Measurements from ENCODE around the gene PLXNC1.

- no peak for TF ChIP-seq STAT6 (CRISPR knock-in tag; IDR thresholded peaks at IDR 0.05)
- no peak for TF ChIP-seq CTCF (IDR thresholded peaks at IDR 0.05 in 2 of 3, conservative IDR thresholded peaks at IDR 0.05 in 1 of 3; ENCODE audit: insufficient read depth in 2 of 3, low read depth in 1 of 3, low read length in 3 of 3)
- no peak for TF ChIP-seq RNF2 (IDR thresholded peaks at IDR 0.05)
- TF ChIP-seq SMAD4 (CRISPR knock-in tag; conservative IDR thresholded peaks at IDR 0.05) = no peak
- no peak for TF ChIP-seq EZH2 (IDR thresholded peaks at IDR 0.05; ENCODE audit: borderline replicate concordance, low read depth, low read length)
- no peak for TF ChIP-seq CHD1 (IDR thresholded peaks at IDR 0.05; ENCODE audit: low read length)
- no peak for TF ChIP-seq PHF20 (IDR thresholded peaks at IDR 0.05; ENCODE audit: partially characterized antibody)
- TF ChIP-seq SMARCA5 (IDR thresholded peaks at IDR 0.05) = no peak
- no peak for TF ChIP-seq RBM25 (IDR thresholded peaks at IDR 0.05; ENCODE audit: low read depth, low read length, severe bottlenecking)
- TF ChIP-seq ZNF740 (CRISPR knock-in tag; IDR thresholded peaks at IDR 0.05) = no peak
- no peak for TF ChIP-seq ZNF740 (tag; IDR thresholded peaks at IDR 0.05)
- TF ChIP-seq HMG20A (CRISPR knock-in tag; conservative IDR thresholded peaks at IDR 0.05) = no peak
- no peak for TF ChIP-seq POLR2A (conservative IDR thresholded peaks at IDR 0.05)
- no peak for TF ChIP-seq FOXJ3 (CRISPR knock-in tag; IDR thresholded peaks at IDR 0.05)
- TF ChIP-seq PRDM10 (IDR thresholded peaks at IDR 0.05; ENCODE audit: partially characterized antibody) = no peak
These were observed 9.6 kb downstream of the PLXNC1 start for GRCh38 chr12:94157981-94158411.

Measured in K562 (cell line).